ENCODE results near the gene UPF1.
A peak's percentile ranks its signal among the peaks of the same experiment; 100 is the strongest.
"Not testable (repeated sequence)": the region's sequence is repeated elsewhere in the genome, so short reads cannot be mapped to it uniquely, and the experiment has no call there.

UPF1 gene

DNA sequence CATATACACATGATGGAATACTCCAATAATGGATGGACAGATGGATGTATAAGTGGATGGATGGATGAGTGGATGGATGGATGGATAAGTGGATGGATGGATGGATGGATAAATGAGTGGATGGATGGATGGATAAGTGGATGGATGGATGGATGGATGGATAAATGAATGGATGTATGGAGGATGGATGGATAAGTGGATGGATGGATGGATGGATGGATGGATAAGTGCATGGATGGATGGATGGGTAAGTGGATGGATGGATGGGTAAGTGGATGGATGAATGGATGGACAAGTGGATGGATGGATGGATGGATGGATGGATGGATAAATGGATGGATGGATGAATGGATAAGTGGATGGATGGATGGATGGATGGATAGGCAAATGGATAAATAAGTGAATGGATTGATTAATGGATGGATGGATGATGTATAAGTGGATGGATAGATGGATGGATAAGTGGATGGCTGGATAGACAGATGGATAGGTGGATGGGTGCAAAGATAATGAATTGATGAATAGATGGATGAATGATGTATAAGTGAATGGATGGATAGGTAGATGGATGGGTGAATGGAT, 32.3 kb upstream of the UPF1 start:
- DNase-seq (ENCODE audit: low read depth): no peak

DNA sequence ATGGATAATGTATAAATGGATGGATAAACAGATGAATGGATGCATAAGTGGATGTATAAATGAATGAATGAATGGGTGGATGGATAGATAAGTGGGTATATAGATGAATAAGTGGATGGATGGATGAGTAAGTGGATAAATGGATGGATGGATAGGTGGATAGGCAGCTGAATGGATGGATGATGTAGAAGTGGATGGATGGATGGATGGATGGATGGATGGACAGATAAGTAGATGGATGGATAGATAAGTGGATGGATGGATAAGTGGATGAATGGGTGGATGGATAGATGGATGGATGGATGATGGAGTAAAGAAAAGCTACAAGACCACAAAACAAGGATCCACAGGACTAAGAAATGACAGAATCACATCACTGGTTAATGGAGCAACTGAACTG, 31.7 kb upstream of the UPF1 start:
- DNase-seq (ENCODE audit: low read depth): no peak

DNA sequence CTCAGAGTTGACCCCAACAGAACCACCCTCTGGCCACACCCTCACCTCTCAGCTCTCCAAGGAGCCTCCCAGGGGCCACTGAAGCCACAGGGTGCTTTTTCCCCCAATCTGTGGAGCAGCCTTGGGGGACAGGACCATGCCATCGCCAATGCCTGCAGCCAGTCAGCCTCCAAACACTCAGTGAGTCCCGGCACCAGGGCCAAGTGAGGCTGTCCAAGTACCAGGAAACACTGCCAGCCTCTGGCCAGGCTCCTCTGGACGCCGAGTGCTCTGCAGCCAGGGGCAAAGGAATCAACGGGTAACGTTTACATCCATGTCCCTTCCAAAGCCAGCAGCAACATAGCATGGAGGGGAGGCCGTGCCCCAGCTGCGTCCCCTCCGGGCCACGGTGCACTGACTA, 31.1 kb upstream of the UPF1 start:
- no peak for DNase-seq (ENCODE audit: low read depth)

DNA sequence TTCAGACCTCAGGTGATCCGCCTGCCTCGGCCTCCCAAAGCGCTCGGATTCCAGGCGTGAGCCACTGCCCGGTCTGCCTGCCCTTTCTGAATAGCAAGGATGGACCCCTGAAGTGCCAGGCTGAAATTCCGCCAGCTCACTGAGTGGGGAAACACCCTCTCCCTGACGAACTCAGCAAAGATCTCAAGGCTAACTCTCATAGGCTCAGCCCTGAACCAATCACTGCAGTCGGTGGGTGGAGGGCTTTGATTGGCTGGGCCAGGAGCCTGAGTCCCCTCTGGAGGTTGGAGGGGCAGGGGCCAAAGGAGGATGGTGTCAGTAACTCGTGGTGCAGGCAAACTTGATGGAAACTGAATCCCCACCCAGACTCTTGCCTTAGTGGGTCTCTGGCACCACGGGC, 29.4 kb upstream of the UPF1 start:
- no peak for DNase-seq (ENCODE audit: low read depth)

DNA sequence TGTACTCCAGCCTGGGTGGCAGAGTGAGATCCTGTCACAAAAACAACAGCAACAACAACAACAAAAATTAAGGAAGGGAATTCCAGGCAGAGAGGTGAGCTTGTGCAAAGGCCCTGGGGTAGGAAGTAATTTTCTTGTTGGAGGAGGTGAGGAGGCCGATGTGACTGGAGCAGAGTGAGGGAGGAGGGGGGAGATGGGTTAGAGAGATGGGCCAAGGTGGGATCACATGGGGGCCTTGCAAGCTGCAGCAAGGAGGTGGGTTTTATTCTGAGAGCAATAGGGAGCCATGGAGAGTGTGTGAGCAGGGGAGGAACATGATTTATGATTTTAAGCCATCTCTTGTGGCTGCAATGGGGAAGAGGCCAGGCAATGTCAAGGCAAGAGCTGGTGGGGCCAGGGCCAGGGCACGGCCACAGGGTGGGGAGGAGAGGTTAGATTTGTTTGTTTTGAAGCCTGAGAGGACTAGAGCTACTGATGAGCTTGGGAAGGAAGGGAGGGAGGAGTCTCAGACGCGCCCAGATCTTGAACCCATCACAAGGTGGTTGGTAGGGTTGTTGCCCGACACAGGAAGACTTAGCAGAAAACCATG, 28.1 kb upstream of the UPF1 start:
- DNase-seq (ENCODE audit: low read depth): no peak

DNA sequence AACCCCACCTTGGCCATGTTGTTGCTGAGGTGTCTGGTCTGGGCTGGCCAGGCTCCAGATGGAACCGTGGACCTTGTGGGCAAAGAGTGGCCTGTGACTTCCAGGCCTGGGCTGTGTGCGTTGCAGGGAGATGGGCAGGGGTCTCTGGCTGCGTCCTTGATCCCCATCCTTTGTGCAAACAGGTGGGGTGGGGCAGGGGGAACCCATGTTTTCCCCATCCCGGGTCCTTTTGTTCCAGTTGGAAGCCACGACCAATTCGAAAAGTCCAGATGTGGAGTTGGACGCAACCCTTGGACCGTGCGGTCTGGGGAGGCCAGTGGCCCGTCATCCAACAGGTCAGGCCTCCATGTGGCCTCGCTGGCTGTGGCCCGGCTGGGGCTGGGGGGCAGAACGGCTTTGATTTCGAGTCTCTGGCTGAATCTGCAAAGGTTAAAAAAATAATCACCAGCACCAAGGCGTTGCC, 27.6 kb upstream of the UPF1 start:
- DNase-seq (ENCODE audit: low read depth): no peak

DNA sequence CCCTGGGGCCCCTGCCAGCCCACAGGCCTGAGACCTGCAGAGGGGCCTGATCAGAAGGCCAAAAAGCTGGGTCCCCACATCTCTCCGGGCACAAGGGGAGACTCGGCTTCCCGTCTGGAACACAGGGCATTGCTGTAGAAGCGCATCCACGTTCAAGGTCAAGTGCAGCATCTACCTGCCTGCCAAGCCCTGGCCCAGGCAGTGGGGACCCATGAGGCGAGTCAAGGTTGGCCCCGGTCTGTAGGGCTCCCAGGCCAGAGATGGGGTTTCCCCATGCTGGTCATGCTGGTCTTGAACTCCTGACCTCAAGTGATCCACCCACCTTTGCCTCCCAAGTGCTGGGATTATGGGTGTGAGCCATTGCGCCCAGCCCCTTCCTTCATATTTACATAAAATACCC, 27.1 kb upstream of the UPF1 start:
- no peak for DNase-seq (ENCODE audit: low read depth)

DNA sequence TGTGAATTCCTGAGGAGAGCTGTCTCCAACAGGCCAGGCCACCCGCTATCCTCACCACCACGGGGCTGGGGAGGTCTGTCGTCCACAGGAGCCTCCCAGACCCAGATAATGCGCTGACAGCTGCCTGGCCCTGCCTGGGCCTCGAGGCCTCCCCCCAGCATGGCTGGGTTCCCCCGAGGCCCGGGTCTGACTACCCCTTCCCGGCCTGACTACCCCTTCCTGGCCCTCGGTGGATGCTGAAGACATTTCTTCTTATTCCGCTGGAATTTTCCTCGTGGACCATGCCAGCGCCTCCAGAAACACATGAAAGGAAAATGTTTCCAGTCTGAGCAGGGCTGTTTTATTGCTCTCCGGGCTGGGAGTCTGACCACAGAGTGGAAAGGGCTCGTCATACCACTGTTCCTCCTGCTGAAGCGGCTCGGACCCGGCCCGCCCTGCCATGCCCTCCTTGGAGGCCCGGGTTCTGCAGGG, 23.9 kb upstream of the UPF1 start:
- DNase-seq (ENCODE audit: low read depth): no peak

DNA sequence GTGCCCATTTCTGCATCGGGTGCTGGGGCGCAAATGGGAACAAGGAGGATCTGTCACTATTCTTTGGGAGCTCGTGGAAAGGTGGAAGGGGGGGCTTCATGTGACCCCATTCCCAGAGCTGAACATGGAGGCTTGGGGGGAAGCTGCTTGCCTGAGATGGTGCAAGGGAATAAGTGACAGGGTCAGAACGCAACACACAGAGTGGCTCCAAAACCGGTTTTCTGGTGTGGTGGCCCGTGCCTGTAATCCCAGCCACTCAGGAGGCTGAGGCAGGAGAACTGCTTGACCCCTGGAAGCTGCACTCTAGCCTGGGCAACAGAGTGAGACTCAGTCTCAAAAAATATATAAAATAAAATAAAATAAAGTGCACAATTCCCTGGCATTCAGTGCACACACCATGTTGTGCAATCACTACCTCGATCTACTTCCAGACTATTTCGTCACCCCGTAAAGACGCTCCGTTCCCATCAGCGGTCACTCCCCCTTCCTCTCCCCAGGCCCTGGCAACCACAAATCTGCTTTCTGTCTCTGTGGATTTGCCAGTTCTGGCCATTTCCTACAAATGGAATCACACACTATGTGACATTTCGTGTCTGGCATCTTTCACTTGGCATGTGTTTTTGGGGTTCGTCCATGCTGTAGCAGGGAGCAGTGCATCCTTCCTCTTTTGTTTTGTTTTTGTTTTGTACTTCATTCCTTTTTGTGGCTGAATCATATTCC, 22.4 kb upstream of the UPF1 start:
- DNase-seq (ENCODE audit: low read depth): peak; percentile 80

DNA sequence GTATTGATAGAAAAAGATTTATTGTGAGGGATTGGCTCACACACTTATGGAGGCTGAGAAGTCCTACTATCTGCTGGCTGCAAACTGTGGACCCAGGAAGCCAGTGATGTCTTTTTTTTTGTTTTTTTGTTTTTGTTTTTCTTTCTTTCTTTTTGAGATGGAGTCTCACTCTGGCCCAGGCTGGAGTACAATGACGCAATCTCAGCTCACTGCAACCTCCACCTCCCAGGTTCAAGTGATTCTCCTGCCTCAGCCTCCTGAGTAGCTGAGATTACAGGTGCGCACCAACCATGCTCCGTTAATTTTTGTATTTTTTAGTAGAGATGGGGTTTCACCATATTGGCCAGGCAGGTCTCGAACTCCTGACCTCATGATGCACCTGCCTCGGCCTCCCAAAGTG, 20.1 kb upstream of the UPF1 start:
- not testable (repeated sequence) for DNase-seq (ENCODE audit: low read depth)

DNA sequence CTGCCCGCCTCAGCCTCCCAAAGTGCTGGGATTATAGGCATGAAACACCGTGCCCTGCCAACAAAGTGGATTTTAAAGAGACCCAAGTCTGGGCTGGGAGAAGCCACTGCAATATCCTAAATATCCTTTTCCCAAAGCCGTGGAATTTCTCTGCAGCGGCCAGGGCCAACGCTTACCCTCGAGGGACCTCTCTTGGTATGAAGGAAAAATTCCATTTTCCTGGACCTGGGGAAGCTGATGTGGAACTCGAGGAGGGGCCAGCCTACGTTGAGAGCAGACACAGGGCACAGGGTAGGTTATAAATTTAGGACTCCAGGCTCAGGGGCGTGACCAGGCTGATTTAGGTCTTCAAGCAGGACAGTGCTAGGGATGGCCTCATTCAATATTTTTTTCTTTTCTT, 17.7 kb upstream of the UPF1 start:
- DNase-seq (ENCODE audit: low read depth): no peak

DNA sequence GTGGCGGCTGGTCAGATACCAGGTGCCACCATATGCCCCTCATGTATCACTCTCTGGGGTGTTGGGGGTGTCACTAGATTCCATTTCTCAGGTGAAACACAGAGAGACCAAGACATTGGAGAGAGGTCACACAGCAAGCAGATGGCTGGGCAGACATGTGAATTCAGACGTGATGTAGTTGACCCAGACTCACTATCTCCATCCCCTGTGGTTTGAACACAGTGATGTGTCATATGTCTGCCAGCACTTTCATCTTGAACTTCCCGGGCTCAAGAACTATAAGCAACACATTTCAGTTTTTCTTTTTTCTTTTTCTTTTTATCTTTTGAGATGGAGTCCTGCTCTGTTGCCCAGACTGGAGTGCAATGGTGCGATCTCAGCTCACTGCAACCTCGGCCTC, 16.1 kb upstream of the UPF1 start:
- no peak for DNase-seq (ENCODE audit: low read depth)

DNA sequence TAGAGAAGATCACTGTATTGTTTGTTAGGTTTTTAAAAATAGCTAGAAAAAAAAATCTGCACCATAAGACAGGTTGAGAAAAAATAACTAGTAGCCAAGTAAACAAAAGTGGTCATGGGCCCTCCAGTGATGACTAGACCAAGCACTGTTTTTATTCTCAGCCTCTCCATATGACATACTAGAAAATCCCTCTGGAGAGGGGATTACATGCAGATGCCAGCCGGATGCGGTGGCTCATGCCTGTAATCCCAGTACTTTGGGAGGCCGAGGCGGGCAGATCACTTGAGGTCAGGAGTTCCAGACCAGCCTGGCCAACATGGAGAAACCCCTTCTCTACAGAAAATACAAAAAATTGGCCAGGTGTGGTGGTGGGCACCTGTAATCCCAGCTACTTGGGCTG, 15.1 kb upstream of the UPF1 start:
- DNase-seq (ENCODE audit: low read depth): not testable (repeated sequence)

DNA sequence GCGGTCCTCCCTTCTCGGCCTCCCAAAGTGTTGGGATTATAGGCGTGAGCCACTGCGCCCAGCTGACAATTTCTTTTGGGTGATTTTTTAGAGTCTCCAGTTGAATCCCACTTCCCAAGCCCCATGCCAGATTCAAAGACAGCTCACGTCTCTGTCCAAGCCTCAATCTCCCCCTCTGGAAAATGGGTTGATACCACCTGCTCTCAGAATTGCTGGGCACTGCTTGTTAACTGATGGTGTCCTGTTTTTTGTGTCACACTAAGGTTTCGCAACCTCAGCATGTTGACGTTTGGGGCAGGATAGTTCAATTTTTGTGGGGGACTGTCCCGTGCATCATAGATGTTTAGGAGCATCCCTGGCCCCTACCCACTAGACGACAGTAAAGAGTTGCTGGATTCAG, 14.2 kb upstream of the UPF1 start:
- no peak for DNase-seq (ENCODE audit: low read depth)

DNA sequence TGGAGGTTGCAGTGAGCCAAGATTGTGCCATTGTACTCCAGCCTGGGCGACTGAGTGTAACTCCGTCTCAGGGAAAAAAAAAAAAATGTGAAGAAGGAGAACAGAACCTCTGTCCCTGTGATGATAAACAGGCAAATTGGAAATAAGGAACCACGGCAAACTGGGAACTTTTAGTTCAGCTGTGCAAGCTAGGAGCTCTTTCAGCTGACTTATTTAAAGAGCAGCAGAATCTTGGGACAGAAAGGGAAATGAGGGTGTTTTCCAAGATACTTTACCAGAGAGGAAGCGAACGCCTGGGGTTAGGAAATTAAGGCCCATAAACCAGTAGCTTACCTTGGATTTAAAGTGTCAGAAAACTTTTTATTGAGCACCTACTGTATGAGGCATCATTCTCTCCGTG, 3.0 kb upstream of the UPF1 start:
- DNase-seq (ENCODE audit: low read depth): no peak

DNA sequence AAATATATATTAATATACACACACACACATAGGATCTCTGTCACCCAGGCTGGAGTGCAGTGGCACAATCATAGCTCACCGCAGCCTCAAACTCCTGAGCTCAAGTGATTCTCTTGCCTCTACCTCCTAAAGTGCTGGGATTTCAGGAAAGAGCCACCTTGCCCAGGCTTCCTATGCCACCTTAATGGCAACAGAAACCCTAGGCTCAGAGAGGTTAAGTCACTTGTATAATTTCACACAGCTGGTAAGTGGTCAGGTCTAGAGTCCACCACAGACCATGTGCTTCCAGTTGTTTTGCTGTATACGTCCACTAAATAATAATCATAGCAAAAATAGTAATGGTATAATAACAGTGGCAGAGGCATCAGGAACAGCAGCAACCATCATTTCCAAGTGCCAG, 1.3 kb upstream of the UPF1 start:
- no peak for DNase-seq (ENCODE audit: low read depth)

DNA sequence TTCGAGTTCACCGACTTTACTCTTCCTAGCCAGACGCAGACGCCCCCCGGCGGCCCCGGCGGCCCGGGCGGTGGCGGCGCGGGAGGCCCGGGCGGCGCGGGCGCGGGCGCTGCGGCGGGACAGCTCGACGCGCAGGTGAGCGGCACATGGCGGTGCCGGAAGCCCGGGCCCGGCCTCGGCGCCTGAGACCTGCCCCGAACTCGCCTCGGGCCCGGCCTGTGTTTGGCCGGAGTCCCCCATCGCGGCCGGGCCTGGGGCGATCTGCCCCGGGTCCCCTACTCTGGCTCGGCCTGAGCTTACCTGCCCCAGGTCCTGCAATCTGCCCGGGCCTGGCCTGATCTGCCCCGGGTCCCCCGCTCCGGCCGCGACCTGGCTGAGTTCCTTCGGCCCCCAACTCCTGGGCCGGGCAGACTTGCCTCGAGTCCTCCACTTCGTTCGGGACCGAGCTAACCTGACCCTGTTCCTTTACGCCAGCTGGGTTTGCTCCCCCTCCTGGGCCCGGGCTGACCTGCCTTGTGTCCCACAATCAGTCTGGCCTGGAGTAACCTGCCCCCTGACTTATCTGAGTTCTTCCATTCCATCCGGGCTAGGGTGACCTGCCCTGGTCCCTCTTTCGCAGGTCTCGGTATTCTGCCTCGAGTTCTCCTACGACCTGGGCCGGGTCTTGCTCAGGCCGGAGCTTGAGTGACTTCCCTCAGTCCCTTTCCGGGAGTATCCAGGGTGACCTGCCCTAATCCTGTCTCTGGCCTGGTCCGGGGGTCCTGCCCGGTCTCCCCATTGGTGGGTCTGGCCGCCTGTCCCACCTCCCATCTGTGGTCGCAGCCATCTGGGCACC, 764 bp downstream of the UPF1 start:
- DNase-seq (ENCODE audit: low read depth): no peak

DNA sequence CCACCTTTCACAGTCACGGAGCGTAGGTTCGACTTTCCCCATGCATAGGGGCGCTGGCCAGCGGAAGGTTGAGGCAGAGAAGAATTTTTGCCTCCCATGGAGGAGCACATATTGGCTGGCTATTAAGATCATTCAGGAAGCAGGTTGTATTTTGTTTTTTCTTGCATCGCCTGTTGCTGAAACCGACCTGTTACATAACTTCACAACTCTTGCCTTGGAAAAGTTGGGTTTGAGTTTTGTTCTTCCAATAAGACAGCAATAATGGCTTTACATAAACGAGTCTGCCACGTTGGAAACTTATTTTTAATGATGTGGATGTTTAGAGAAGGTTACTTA, 1.4 kb downstream of the UPF1 start:
- DNase-seq (ENCODE audit: low read depth): no peak

DNA sequence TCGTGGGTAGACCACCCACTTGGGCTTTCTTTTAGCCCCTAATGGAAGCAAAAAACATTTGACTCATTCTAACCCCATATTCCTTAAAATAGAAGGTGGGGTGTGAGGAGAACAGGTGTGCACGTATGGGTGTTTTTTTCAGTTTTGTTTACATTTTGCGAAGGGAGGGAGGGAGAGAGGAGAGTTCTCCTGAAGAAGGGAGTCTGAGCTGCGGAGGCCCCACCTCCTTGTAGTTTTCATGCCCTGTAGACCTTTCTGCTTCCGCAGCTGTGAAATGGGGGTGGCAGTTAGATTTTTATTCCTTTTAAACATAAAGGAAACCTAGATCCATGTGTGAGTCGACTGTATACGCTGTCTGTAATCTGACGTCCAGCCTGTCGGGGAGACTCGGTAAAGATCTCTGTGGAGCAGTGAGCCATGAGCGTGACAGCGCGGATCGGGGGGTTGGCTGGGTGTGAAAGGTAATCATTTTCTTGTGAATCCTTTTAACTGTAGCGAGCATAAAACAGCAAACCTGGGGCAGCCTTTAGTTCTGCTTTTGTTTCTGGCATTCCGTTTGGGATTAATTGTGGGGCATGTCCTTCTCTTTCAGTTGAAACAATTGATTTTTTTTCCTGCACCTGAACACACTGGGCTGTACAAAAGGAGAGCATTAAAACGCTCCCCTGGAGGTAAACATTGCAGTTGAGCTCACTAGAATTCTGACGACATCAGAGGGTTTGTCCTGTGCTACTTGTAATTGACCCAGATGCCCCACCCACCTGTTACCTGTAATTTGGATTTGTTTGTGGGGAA, 2.3 kb downstream of the UPF1 start:
- no peak for DNase-seq (ENCODE audit: low read depth)

DNA sequence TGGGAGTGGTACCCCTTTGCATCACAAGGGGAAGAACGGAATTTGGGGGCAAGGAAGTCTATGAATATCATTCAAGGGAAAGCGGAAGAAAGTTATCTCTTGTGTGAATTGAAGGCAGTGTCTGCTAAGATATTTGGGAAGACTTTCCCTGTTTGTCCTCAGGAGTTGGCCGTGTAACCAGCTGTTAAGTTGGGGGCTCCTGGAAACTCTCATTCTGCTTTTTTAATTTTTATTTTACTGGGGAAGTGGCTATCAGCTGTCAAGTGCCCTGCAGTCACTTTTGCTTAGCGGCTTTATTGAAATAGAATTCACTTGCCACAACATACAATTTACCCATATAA, 2.9 kb downstream of the UPF1 start:
- no peak for DNase-seq (ENCODE audit: low read depth)

DNA sequence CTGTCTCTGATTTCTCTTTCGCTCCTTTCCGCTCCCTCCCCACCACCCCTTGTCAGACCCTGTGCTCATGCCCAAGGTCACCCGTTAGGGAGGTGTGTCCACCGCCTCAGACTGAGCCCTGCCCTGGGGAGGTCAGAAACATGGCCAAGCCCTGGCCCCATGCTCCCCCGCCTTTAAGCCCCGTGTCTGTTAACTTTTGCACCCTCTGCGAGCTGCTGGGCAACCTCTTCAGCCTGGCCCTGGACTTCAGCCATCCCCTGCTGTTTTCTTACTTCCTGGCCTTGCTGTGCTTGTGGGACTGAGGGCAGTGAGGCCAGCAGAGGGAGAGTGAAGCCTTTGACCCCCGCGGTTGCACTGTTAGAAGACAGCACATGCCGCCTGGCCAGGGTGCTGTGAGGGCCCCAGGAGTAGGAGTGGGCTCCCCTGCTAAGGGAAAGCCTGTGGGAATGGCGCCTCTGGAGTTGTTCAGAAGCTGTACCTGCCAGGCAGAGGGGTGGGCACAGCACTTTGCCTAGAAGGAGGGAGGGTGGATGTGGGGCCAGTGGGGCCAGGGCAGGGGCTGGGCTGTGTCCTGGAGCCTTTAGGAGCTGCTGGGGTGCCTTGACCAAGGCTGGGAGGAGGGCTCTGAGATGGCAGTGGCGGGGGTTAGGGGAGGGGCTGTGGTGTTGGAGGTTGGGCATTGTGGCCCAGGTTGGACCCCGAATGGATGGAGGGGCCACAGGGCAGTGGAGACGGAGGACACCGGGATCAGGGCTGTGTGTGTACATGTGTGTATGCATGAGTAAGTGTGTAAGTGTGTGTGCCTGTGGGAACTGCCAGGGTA, 7.9 kb downstream of the UPF1 start:
- no peak for DNase-seq (ENCODE audit: low read depth)
